ENCODE results near the gene TRIM62. TPM values are rescaled to one million over a fixed set of nuclear protein-coding genes. Genes with fewer than 3 reads are reported as not detected.
"Not testable (repeated sequence)": the region's sequence is repeated elsewhere in the genome, so short reads cannot be mapped to it uniquely, and the experiment has no call there.

Gene TRIM62
- total RNA-seq, 1 donor from 2014 or later, result 4.5 TPM

DNA sequence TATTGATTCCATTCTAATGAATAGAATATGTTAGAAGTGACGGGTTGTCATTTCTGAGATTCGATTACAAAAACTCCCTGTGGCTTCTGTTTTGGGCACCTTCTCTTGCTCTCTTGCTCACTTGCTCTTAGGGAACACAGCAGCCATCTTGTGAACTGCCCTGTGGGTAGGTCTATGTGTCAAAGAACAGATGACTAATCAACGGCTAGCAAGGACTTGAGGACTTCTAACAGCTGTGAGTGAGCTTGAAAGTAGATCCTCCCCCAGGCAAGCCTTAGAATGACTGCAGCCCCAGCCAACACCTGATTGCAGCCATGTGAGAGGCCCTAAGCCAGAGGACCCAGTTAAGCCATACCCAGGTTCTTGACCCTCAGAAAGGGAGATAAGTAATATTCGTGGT is 51.5 kb downstream of the TRIM62 start:
- H3K4me1 ChIP-seq, result peaks cover 9% of the 10 kb centered on the region
- no peak for DNase-seq
- no peak overlapping the region for H3K4me3 ChIP-seq
- no peak overlapping the region for H3K27ac ChIP-seq
- no peaks in the 10 kb centered on the region for H3K9me3 ChIP-seq
- intact Hi-C loops (cut with DNase I), result no loop called here
- TF ChIP-seq, protein P1, sequence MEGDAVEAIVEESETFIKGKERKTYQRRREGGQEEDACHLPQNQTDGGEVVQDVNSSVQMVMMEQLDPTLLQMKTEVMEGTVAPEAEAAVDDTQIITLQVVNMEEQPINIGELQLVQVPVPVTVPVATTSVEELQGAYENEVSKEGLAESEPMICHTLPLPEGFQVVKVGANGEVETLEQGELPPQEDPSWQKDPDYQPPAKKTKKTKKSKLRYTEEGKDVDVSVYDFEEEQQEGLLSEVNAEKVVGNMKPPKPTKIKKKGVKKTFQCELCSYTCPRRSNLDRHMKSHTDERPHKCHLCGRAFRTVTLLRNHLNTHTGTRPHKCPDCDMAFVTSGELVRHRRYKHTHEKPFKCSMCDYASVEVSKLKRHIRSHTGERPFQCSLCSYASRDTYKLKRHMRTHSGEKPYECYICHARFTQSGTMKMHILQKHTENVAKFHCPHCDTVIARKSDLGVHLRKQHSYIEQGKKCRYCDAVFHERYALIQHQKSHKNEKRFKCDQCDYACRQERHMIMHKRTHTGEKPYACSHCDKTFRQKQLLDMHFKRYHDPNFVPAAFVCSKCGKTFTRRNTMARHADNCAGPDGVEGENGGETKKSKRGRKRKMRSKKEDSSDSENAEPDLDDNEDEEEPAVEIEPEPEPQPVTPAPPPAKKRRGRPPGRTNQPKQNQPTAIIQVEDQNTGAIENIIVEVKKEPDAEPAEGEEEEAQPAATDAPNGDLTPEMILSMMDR (IDR thresholded peaks at IDR 0.05), result no peak
- ATAC-seq, result no peak
- H3K27me3 ChIP-seq, result no peaks in the 10 kb centered on the region
- H3K36me3 ChIP-seq, result no peaks in the 10 kb centered on the region

- H3K36me3 ChIP-seq, result no peaks in the 10 kb centered on the region
- intact Hi-C loops (cut with DNase I), result no loop called here
- ATAC-seq (no peak), DNase-seq (no peak)
- H3K27me3 ChIP-seq, result no peaks in the 10 kb centered on the region
- TF ChIP-seq, protein P1 (IDR thresholded peaks at IDR 0.05), result no peak
- H3K27ac ChIP-seq, result no peak overlapping the region
- H3K4me3 ChIP-seq, result no peak overlapping the region
- no peaks in the 10 kb centered on the region for H3K9me3 ChIP-seq
- peaks cover 9% of the 10 kb centered on the region for H3K4me1 ChIP-seq
Observed at GRCh38 chr1:33128781-33129180, 53.1 kb downstream of the TRIM62 start.

DNA sequence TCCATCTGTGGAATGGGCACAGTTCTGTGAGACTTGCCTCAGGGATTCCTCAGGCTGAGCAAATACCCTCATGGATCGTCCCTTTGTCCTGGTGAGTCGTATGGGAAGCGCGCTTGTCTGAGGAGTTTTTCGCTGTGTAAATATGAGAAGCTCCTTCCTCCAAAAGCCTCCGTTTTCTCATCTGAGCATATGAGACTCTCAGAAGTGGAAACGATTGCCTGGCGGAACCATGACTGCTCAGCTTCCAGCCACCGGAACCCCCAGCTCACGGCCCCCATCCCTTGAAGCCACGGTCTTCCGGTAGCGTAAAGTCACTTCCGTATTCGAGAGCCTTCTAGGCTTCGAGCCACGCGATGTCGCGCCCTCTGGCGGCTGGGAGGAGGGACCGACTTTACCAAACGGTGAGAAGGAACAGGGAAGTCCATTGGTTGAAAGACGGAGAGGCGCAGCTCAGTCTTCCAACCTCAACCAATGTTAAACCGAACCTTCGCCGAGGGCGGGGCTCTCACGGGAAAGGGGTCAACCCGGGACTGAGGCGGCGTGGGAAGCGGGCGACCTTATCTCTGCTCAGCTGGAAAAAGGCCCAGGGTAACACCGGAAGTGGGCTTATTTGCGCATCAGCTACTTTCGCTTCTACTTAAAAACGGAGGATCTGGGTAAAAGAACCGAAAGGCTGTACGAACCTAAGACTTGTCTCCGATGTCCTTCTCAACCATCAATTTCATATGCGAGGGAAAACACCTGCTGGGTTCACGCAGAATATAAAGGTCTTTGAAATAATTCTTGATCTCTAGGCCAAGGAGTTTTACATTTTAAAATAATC is 54.6 kb downstream of the TRIM62 start:
- Histone ChIP-seq H3K27ac (peak overlapping the region; percentile 92), H3K4me1 (peaks cover 5% of the 10 kb centered on the region), H3K9me3 (no peaks in the 10 kb centered on the region), H3K27me3 (no peaks in the 10 kb centered on the region), H3K36me3 (no peaks in the 10 kb centered on the region), H3K4me3 (peak overlapping the region; percentile 89)
- TF ChIP-seq, protein P1 (IDR thresholded peaks at IDR 0.05), result peak; percentile 93
- ATAC-seq (peak; percentile 99), DNase-seq (peak; percentile 99)
- intact Hi-C loops (cut with DNase I), result no loop called here

DNA sequence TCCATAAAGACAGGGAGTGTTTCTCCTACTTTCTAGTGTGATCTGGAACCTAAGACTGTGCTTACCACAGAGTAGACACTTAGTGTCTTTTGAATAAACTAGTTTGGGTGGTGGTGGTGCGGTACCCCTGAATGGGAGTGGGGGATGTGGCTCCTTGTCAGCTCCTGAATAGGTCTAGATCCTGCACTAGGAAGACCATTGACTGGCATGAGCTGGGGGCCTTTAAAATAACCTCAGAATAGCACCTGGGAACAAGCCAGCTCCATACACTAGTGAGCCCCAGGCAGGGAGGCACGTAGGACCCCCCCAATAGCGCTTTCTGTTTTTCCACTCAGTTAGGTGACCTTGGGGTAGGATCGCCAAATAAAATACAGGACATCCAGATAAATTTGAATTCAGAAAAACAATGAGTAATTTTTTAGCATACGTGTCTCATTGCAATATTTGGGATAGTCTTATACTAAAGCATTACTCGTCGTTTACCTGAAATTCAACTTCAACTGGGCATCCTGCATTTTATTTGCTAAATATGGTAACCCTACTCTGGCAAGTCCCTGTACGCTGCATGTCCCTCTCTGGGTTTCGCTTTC is 55.3 kb downstream of the TRIM62 start:
- H3K27me3 ChIP-seq, result no peaks in the 10 kb centered on the region
- no peaks in the 10 kb centered on the region for H3K36me3 ChIP-seq
- H3K9me3 ChIP-seq, result no peaks in the 10 kb centered on the region
- TF ChIP-seq, protein P1 (IDR thresholded peaks at IDR 0.05), result no peak
- H3K4me3 ChIP-seq, result peak overlapping the region; percentile 89
- ATAC-seq (no peak), DNase-seq (no peak)
- peak overlapping the region; percentile 92 for H3K27ac ChIP-seq
- intact Hi-C loops (cut with DNase I), result no loop called here
- H3K4me1 ChIP-seq, result peaks cover 5% of the 10 kb centered on the region

- H3K9me3 ChIP-seq; intact Hi-C loops (cut with DNase I); H3K4me1 ChIP-seq; DNase-seq; ATAC-seq; H3K36me3 ChIP-seq; H3K27ac ChIP-seq; H3K4me3 ChIP-seq; H3K27me3 ChIP-seq: not testable (repeated sequence)
Observed at GRCh38 chr1:33124647-33125046, 57.2 kb downstream of the TRIM62 start.

GRCh38 chr1:33123266-33123665 is 58.6 kb downstream of the TRIM62 start:
- Histone ChIP-seq H3K4me1 (peaks cover 5% of the 10 kb centered on the region), H3K9me3 (no peaks in the 10 kb centered on the region), H3K27ac (no peak overlapping the region), H3K27me3 (no peaks in the 10 kb centered on the region), H3K4me3 (no peak overlapping the region), H3K36me3 (no peaks in the 10 kb centered on the region)
- intact Hi-C loops (cut with DNase I), result no loop called here
- TF ChIP-seq, protein P1 (IDR thresholded peaks at IDR 0.05), result no peak
- ATAC-seq, result no peak
- DNase-seq, result no peak
